WTC11 (cell line): ENCODE results near the gene KLHDC1. TPM values are rescaled to one million over a fixed set of nuclear protein-coding genes. Genes with fewer than 3 reads are reported as not detected.
A peak's percentile ranks its signal among the peaks of the same experiment; 100 is the strongest.

ENCODE experiments used
- ATAC-seq: fragments of 200-7000 bp; cut with Tn5 transposase; 2 replicates; pipeline ENCODE4 v1.10.0; 2021; ENCODE audit warnings: mild to moderate bottlenecking, moderate library complexity
- CTCF ChIA-PET: fragments of 300-600 bp; sonication (Branson Sonifier 250); formaldehyde crosslinking; loops from one replicate; lab custom pipeline; 2021; ENCODE audit warnings: antibody characterized with exemption; lab: Charles Lee
- POLR2A ChIA-PET: fragments of 350-600 bp; sonication (Branson Sonifier 250); formaldehyde crosslinking; loops from one replicate; lab custom pipeline; 2021; ENCODE audit warnings: antibody characterized with exemption; lab: Charles Lee
- DNase-seq: peaks from one replicate; pipeline ENCODE4 v3.0.0; 2021; ENCODE audit warnings: low spot score
- H3K27ac Mint-ChIP-seq: 2 replicates; pipeline ENCODE4 v1.8.0; 2021; ENCODE audit warnings: mixed read lengths
- H3K27me3 Mint-ChIP-seq: 2 replicates; pipeline ENCODE4 v1.8.0; 2021; ENCODE audit warnings: low read depth, mild to moderate bottlenecking, moderate library complexity, mixed read lengths
- H3K36me3 Mint-ChIP-seq: 2 replicates; pipeline ENCODE4 v1.8.0; 2021; ENCODE audit warnings: mixed read lengths
- H3K4me1 Mint-ChIP-seq: 2 replicates; pipeline ENCODE4 v1.8.0; 2022; ENCODE audit warnings: mixed read lengths
- H3K4me3 Mint-ChIP-seq: 2 replicates; pipeline ENCODE4 v1.8.0; 2021; ENCODE audit warnings: mild to moderate bottlenecking, moderate library complexity, mixed read lengths
- H3K9me3 Mint-ChIP-seq: 2 replicates; pipeline ENCODE4 v1.8.0; 2021; ENCODE audit warnings: mixed read lengths
- ELF4 ChIP-seq: sonication (generic); formaldehyde crosslinking; IDR thresholded peaks from 2 replicates; pipeline ENCODE4 v1.8.1; 2022; ENCODE audit warnings: low read depth, mild to moderate bottlenecking, moderate library complexity, missing genetic modification reagents
- GABPB1 ChIP-seq: sonication (generic); formaldehyde crosslinking; IDR thresholded peaks from 2 replicates; pipeline ENCODE4 v1.8.1; 2023; ENCODE audit warnings: mild to moderate bottlenecking, missing genetic modification reagents
- KAT7 ChIP-seq: sonication (generic); formaldehyde crosslinking; IDR thresholded peaks from 2 replicates; pipeline ENCODE4 v1.8.1; 2023; ENCODE audit warnings: missing genetic modification reagents, mild to moderate bottlenecking, borderline replicate concordance
- MXD4 ChIP-seq: fragments of 250-450 bp; sonication (Bioruptor Pico); IDR thresholded peaks from 2 replicates; pipeline ENCODE4 v1.8.0; 2021; ENCODE audit warnings: mild to moderate bottlenecking, moderate library complexity, borderline replicate concordance
- NR3C1 ChIP-seq: sonication (generic); formaldehyde crosslinking; conservative IDR thresholded peaks from 2 replicates; pipeline ENCODE4 v1.8.1; 2023; ENCODE audit warnings: low read depth, mild to moderate bottlenecking, missing genetic modification reagents
- SOX15 ChIP-seq: fragments of 250-450 bp; sonication (Bioruptor Pico); IDR thresholded peaks from 2 replicates; pipeline ENCODE4 v1.9.0; 2021; ENCODE audit warnings: mild to moderate bottlenecking
- SP1 ChIP-seq: sonication (generic); formaldehyde crosslinking; conservative IDR thresholded peaks from 2 replicates; pipeline ENCODE4 v1.8.1; 2022; ENCODE audit warnings: missing genetic modification reagents
- TP53 ChIP-seq: sonication (generic); formaldehyde crosslinking; IDR thresholded peaks from 2 replicates; pipeline ENCODE4 v1.8.1; 2023; ENCODE audit warnings: mild to moderate bottlenecking, missing genetic modification reagents
- ZNF121 ChIP-seq: sonication (generic); formaldehyde crosslinking; IDR thresholded peaks from 2 replicates; pipeline ENCODE4 v1.8.0; 2023; ENCODE audit warnings: missing genetic modification reagents
- ZNF396 ChIP-seq: fragments of 250-450 bp; sonication (Bioruptor Pico); IDR thresholded peaks from 2 replicates; pipeline ENCODE4 v1.8.0; 2021; ENCODE audit warnings: mild to moderate bottlenecking, moderate library complexity, borderline replicate concordance
- total RNA-seq: library from RNA; stranded (reverse); gene quantifications from 3 replicates; pipeline ENCODE4 v1.2.3, GENCODE V29; 2021
- TF ChIP-seq, protein P1 (sequence below): sonication (generic); formaldehyde crosslinking; IDR thresholded peaks from 2 replicates; pipeline ENCODE4 v1.8.0; 2022; ENCODE audit warnings: missing genetic modification reagents
- TF ChIP-seq, protein P2 (sequence below): sonication (generic); formaldehyde crosslinking; IDR thresholded peaks from 2 replicates; pipeline ENCODE4 v1.8.0; 2022; ENCODE audit warnings: mild to moderate bottlenecking, missing genetic modification reagents
- TF ChIP-seq, protein P3 (sequence below): sonication (generic); formaldehyde crosslinking; IDR thresholded peaks from 2 replicates; pipeline ENCODE4 v1.8.0; 2023; ENCODE audit warnings: missing genetic modification reagents
- TF ChIP-seq, protein P4 (sequence below): fragments of 250-450 bp; sonication (Bioruptor Pico); IDR thresholded peaks from 2 replicates; pipeline ENCODE4 v1.8.0; 2021; ENCODE audit warnings: mild to moderate bottlenecking
- TF ChIP-seq, protein P5 (sequence below): fragments of 250-450 bp; sonication (Bioruptor Pico); IDR thresholded peaks from 2 replicates; pipeline ENCODE4 v1.9.0; 2021; ENCODE audit warnings: mild to moderate bottlenecking, borderline replicate concordance
- TF ChIP-seq, protein P6 (sequence below): fragments of 250-450 bp; sonication (Bioruptor Pico); IDR thresholded peaks from 2 replicates; pipeline ENCODE4 v1.9.0; 2021; ENCODE audit warnings: mild to moderate bottlenecking
- TF ChIP-seq, protein P7 (sequence below): sonication (generic); formaldehyde crosslinking; IDR thresholded peaks from 2 replicates; pipeline ENCODE4 v1.8.1; 2022; ENCODE audit warnings: mild to moderate bottlenecking, missing genetic modification reagents, moderate library complexity, borderline replicate concordance
- TF ChIP-seq, protein P8 (sequence below): sonication (generic); formaldehyde crosslinking; IDR thresholded peaks from 2 replicates; pipeline ENCODE4 v1.8.0; 2022; ENCODE audit warnings: mild to moderate bottlenecking, missing genetic modification reagents
- TF ChIP-seq, protein P9 (sequence below): sonication (generic); formaldehyde crosslinking; IDR thresholded peaks from 2 replicates; pipeline ENCODE4 v1.8.1; 2022; ENCODE audit warnings: low read depth, mild to moderate bottlenecking, moderate library complexity, missing genetic modification reagents, borderline replicate concordance

KLHDC1 gene
- total RNA-seq, 1 experiment from 2014 or later: not detected

DNA sequence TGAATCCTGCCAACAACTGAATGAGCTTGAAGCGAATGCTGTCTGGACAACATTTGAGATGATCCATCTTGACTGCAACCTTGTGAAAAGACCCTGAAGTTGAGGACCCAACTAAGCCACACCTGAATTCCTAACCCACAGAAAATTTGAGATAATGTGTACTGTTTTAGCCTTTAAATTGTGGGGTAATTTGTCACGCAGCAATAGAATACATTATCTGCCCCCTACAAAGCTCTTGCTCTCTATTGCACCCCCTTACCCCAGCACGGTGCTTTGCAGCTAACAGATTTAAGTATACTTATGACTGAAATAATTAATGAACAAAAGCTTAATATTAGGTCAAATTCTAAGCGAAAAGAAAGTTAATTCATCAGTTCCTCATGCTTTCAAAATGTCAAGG is 6.5 kb upstream of the KLHDC1 start:
- POLR2A ChIA-PET: no interaction called here
- peaks cover 20% of the 10 kb centered on the region for H3K27me3 Mint-ChIP-seq

DNA sequence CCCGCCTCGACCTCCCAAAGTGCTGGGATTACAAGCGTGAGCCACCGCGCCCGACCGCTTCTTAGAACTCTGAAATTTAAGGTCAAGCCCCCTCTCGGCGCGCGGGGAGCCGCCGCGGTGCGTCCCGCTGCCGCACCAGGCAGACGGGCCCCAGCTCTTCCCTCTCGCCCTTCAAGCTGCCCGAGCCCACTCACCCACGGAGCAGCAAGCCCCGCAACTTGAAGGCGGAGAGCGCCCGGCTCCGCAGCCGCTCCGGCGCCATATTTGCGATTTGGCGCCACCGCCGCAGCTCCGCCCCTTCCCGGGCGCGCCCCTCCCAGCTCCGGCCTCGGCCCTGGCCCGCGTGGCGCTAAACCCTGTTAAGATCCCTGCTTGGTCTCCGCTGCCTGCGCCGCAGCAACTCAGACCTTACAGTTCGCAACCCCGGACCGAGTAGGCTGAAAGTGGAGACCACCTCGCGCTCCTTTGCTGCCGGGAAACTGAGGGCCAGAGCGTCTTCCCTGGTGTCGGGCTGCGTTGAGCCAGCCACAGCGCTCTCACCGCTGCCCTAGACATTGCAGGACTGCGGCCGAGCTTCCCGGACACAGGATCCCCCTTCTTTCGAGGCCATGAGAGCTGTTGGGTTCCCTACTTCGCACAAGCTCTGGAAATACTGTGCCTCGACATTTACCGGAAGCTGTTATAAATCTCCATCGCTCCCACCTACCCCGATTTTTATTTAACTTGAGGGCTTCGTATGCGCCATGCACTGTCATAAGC is 4.8 kb upstream of the KLHDC1 start, which contains the start of gene POLE2:
TSS of gene POLE2 (minus strand) at position 273 of the 759 bp plus-strand sequence. CDS start at position 262, 11 bp downstream.
- DNase-seq: peak; percentile 87
- ATAC-seq: peak; percentile 94
- POLR2A ChIA-PET: interaction anchor here (0.6 to 1.9 kb wide), 6 partner anchors 13 to 174 kb away, joined by 3 to 12 read pairs (median 4); partner anchors contain the start of genes DNAAF2 and KLHDC2
- Mint-ChIP-seq H3K4me3 (peak within 1 kb of the TSS; percentile 86), H3K36me3 (peaks cover 7% of the 10 kb centered on the region), H3K4me1 (peaks cover 34% of the 10 kb centered on the region), H3K27ac (peak within 1 kb of the TSS; percentile 96), H3K9me3 (no peaks in the 10 kb centered on the region), H3K27me3 (peaks cover 34% of the 10 kb centered on the region)
- CTCF ChIA-PET: interaction anchor here (1.2 to 2.4 kb wide), 3 partner anchors 11 to 80 kb away, joined by 3 to 13 read pairs (median 11); partner anchors contain the start of gene KLHDC2
- TF ChIP-seq, protein P1, sequence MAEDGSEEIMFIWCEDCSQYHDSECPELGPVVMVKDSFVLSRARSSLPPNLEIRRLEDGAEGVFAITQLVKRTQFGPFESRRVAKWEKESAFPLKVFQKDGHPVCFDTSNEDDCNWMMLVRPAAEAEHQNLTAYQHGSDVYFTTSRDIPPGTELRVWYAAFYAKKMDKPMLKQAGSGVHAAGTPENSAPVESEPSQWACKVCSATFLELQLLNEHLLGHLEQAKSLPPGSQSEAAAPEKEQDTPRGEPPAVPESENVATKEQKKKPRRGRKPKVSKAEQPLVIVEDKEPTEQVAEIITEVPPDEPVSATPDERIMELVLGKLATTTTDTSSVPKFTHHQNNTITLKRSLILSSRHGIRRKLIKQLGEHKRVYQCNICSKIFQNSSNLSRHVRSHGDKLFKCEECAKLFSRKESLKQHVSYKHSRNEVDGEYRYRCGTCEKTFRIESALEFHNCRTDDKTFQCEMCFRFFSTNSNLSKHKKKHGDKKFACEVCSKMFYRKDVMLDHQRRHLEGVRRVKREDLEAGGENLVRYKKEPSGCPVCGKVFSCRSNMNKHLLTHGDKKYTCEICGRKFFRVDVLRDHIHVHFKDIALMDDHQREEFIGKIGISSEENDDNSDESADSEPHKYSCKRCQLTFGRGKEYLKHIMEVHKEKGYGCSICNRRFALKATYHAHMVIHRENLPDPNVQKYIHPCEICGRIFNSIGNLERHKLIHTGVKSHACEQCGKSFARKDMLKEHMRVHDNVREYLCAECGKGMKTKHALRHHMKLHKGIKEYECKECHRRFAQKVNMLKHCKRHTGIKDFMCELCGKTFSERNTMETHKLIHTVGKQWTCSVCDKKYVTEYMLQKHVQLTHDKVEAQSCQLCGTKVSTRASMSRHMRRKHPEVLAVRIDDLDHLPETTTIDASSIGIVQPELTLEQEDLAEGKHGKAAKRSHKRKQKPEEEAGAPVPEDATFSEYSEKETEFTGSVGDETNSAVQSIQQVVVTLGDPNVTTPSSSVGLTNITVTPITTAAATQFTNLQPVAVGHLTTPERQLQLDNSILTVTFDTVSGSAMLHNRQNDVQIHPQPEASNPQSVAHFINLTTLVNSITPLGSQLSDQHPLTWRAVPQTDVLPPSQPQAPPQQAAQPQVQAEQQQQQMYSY (CRISPR knock-in tag): peak; percentile 80
- TF ChIP-seq, protein P2, sequence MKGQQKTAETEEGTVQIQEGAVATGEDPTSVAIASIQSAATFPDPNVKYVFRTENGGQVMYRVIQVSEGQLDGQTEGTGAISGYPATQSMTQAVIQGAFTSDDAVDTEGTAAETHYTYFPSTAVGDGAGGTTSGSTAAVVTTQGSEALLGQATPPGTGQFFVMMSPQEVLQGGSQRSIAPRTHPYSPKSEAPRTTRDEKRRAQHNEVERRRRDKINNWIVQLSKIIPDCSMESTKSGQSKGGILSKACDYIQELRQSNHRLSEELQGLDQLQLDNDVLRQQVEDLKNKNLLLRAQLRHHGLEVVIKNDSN: no peak
- TF ChIP-seq GABPB1 (CRISPR knock-in tag) (peak; percentile 56), SOX15 (CRISPR knock-in tag) (no peak), SP1 (CRISPR knock-in tag) (peak; percentile 85), NR3C1 (CRISPR knock-in tag) (no peak), MXD4 (no peak), ZNF121 (CRISPR knock-in tag) (no peak), ZNF396 (CRISPR knock-in tag) (no peak)
- TF ChIP-seq, protein P3, sequence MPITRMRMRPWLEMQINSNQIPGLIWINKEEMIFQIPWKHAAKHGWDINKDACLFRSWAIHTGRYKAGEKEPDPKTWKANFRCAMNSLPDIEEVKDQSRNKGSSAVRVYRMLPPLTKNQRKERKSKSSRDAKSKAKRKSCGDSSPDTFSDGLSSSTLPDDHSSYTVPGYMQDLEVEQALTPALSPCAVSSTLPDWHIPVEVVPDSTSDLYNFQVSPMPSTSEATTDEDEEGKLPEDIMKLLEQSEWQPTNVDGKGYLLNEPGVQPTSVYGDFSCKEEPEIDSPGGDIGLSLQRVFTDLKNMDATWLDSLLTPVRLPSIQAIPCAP (CRISPR knock-in tag): no peak
- TF ChIP-seq, protein P4, sequence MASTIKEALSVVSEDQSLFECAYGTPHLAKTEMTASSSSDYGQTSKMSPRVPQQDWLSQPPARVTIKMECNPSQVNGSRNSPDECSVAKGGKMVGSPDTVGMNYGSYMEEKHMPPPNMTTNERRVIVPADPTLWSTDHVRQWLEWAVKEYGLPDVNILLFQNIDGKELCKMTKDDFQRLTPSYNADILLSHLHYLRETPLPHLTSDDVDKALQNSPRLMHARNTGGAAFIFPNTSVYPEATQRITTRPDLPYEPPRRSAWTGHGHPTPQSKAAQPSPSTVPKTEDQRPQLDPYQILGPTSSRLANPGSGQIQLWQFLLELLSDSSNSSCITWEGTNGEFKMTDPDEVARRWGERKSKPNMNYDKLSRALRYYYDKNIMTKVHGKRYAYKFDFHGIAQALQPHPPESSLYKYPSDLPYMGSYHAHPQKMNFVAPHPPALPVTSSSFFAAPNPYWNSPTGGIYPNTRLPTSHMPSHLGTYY (CRISPR knock-in tag): 0 out of 2 replicates have a peak, but pooled peaks have one; percentile 2
- TF ChIP-seq, protein P5, sequence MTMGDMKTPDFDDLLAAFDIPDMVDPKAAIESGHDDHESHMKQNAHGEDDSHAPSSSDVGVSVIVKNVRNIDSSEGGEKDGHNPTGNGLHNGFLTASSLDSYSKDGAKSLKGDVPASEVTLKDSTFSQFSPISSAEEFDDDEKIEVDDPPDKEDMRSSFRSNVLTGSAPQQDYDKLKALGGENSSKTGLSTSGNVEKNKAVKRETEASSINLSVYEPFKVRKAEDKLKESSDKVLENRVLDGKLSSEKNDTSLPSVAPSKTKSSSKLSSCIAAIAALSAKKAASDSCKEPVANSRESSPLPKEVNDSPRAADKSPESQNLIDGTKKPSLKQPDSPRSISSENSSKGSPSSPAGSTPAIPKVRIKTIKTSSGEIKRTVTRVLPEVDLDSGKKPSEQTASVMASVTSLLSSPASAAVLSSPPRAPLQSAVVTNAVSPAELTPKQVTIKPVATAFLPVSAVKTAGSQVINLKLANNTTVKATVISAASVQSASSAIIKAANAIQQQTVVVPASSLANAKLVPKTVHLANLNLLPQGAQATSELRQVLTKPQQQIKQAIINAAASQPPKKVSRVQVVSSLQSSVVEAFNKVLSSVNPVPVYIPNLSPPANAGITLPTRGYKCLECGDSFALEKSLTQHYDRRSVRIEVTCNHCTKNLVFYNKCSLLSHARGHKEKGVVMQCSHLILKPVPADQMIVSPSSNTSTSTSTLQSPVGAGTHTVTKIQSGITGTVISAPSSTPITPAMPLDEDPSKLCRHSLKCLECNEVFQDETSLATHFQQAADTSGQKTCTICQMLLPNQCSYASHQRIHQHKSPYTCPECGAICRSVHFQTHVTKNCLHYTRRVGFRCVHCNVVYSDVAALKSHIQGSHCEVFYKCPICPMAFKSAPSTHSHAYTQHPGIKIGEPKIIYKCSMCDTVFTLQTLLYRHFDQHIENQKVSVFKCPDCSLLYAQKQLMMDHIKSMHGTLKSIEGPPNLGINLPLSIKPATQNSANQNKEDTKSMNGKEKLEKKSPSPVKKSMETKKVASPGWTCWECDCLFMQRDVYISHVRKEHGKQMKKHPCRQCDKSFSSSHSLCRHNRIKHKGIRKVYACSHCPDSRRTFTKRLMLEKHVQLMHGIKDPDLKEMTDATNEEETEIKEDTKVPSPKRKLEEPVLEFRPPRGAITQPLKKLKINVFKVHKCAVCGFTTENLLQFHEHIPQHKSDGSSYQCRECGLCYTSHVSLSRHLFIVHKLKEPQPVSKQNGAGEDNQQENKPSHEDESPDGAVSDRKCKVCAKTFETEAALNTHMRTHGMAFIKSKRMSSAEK (CRISPR knock-in tag): no peak
- TF ChIP-seq, protein P6, sequence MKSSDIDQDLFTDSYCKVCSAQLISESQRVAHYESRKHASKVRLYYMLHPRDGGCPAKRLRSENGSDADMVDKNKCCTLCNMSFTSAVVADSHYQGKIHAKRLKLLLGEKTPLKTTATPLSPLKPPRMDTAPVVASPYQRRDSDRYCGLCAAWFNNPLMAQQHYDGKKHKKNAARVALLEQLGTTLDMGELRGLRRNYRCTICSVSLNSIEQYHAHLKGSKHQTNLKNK (CRISPR knock-in tag): no peak

More for the DNA sequence above, 6.5 kb upstream of the KLHDC1 start:
- ATAC-seq: no peak
- TF ChIP-seq, protein P7, sequence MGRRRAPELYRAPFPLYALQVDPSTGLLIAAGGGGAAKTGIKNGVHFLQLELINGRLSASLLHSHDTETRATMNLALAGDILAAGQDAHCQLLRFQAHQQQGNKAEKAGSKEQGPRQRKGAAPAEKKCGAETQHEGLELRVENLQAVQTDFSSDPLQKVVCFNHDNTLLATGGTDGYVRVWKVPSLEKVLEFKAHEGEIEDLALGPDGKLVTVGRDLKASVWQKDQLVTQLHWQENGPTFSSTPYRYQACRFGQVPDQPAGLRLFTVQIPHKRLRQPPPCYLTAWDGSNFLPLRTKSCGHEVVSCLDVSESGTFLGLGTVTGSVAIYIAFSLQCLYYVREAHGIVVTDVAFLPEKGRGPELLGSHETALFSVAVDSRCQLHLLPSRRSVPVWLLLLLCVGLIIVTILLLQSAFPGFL (CRISPR knock-in tag): no peak
- TF ChIP-seq NR3C1 (CRISPR knock-in tag) (no peak), TP53 (CRISPR knock-in tag) (no peak), MXD4 (no peak), KAT7 (no peak), ZNF396 (CRISPR knock-in tag) (no peak), ELF4 (CRISPR knock-in tag) (no peak)
- TF ChIP-seq, protein P8, sequence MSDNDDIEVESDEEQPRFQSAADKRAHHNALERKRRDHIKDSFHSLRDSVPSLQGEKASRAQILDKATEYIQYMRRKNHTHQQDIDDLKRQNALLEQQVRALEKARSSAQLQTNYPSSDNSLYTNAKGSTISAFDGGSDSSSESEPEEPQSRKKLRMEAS (CRISPR knock-in tag): no peak
- TF ChIP-seq, protein P9, sequence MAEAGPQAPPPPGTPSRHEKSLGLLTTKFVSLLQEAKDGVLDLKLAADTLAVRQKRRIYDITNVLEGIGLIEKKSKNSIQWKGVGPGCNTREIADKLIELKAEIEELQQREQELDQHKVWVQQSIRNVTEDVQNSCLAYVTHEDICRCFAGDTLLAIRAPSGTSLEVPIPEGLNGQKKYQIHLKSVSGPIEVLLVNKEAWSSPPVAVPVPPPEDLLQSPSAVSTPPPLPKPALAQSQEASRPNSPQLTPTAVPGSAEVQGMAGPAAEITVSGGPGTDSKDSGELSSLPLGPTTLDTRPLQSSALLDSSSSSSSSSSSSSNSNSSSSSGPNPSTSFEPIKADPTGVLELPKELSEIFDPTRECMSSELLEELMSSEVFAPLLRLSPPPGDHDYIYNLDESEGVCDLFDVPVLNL (CRISPR knock-in tag): no peak
- no peak for DNase-seq
- Mint-ChIP-seq H3K27ac (no peak overlapping the region), H3K36me3 (peaks cover 16% of the 10 kb centered on the region), H3K9me3 (0 out of 2 replicates have a peak, but pooled peaks cover 3% of the 10 kb centered on the region), H3K4me1 (peaks cover 23% of the 10 kb centered on the region), H3K4me3 (peak overlapping the region; percentile 43)
- CTCF ChIA-PET: interaction anchor here (2.4 kb wide), 1 partner anchor 52 kb away, joined by 13 read pairs; no protein-coding TSS in a partner anchor
